ENCODE measurements around the gene TSPAN9.

- TF ChIP-seq CTCF (IDR thresholded peaks at IDR 0.05) (no peak), EZH2 (IDR thresholded peaks at IDR 0.05) (no peak)
These were observed 116.6 kb downstream of the TSPAN9 start for GRCh38 chr12:3193755-3194154.
